ENCODE data around the gene YTHDF1.

DNA sequence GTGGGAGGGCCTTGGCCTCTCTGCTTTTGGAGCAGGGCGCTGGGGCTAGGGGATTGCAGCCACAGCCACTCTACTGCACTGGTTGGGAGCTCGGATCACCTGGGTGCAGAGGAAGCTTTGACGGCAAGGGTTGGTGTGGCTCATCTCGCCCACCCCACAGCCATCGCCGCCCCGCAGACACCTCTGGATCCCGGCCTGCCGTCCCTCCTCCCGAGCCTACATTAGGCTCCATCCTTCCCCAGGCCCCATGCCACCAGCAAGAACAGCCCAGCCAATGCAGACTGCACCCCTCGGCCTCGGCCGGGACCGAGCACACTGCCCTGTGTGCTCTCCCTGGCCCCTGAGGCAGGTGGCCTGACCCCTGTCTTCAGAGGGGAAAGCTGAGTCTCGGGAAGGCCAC, 44.6 kb upstream of the YTHDF1 start:
- TF ChIP-seq ZBTB7A (tag by site-specific recombination; IDR thresholded peaks at IDR 0.05; ENCODE audit: low read depth) (no peak), ZNF510 (tag by site-specific recombination; IDR thresholded peaks at IDR 0.05; ENCODE audit: insufficient replicate concordance) (no peak), MZF1 (tag by site-specific recombination; IDR thresholded peaks at IDR 0.05; ENCODE audit: borderline replicate concordance) (no peak), ZNF292 (tag by site-specific recombination; IDR thresholded peaks at IDR 0.05; ENCODE audit: borderline replicate concordance, low read depth) (no peak), ZNF311 (tag by site-specific recombination; IDR thresholded peaks at IDR 0.05; ENCODE audit: borderline replicate concordance) (no peak), ZNF274 (IDR thresholded peaks at IDR 0.05; ENCODE audit: low read length) (no peak), ZNF274 (tag by site-specific recombination; IDR thresholded peaks at IDR 0.05; ENCODE audit: borderline replicate concordance) (no peak), ZNF549 (tag by site-specific recombination; IDR thresholded peaks at IDR 0.05) (no peak), ZSCAN30 (tag by site-specific recombination; IDR thresholded peaks at IDR 0.05) (no peak)
- TF ChIP-seq, protein P1, sequence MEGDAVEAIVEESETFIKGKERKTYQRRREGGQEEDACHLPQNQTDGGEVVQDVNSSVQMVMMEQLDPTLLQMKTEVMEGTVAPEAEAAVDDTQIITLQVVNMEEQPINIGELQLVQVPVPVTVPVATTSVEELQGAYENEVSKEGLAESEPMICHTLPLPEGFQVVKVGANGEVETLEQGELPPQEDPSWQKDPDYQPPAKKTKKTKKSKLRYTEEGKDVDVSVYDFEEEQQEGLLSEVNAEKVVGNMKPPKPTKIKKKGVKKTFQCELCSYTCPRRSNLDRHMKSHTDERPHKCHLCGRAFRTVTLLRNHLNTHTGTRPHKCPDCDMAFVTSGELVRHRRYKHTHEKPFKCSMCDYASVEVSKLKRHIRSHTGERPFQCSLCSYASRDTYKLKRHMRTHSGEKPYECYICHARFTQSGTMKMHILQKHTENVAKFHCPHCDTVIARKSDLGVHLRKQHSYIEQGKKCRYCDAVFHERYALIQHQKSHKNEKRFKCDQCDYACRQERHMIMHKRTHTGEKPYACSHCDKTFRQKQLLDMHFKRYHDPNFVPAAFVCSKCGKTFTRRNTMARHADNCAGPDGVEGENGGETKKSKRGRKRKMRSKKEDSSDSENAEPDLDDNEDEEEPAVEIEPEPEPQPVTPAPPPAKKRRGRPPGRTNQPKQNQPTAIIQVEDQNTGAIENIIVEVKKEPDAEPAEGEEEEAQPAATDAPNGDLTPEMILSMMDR (tag by site-specific recombination; IDR thresholded peaks at IDR 0.05) = no peak
- TF ChIP-seq, protein P2, sequence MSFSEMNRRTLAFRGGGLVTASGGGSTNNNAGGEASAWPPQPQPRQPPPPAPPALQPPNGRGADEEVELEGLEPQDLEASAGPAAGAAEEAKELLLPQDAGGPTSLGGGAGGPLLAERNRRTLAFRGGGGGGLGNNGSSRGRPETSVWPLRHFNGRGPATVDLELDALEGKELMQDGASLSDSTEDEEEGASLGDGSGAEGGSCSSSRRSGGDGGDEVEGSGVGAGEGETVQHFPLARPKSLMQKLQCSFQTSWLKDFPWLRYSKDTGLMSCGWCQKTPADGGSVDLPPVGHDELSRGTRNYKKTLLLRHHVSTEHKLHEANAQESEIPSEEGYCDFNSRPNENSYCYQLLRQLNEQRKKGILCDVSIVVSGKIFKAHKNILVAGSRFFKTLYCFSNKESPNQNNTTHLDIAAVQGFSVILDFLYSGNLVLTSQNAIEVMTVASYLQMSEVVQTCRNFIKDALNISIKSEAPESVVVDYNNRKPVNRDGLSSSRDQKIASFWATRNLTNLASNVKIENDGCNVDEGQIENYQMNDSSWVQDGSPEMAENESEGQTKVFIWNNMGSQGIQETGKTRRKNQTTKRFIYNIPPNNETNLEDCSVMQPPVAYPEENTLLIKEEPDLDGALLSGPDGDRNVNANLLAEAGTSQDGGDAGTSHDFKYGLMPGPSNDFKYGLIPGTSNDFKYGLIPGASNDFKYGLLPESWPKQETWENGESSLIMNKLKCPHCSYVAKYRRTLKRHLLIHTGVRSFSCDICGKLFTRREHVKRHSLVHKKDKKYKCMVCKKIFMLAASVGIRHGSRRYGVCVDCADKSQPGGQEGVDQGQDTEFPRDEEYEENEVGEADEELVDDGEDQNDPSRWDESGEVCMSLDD (tag by site-specific recombination; IDR thresholded peaks at IDR 0.05) = no peak
